ENCODE results near the gene PTPRR.

Gene PTPRR

GRCh38 chr12:70854881-70855568, 65.5 kb downstream of the PTPRR start:
- Histone ChIP-seq H3K4me2 (ENCODE audit: low read length) (no peak overlapping the region), H3K79me2 (ENCODE audit: control insufficient read depth, insufficient read depth, low read length, poor library complexity) (no peaks in the 10 kb centered on the region), H3K14ac (ENCODE audit: low read length) (no peak overlapping the region), H3K27me3 (ENCODE audit: insufficient read depth, low read length) (no peaks in the 10 kb centered on the region), H2BK5ac (ENCODE audit: low read depth, low read length, poor library complexity) (no peak overlapping the region), H3K9me3 (ENCODE audit: insufficient read depth, low read depth, low read length) (no peaks in the 10 kb centered on the region), H2BK12ac (ENCODE audit: low read length) (no peak overlapping the region), H2AK5ac (ENCODE audit: low read length) (no peak overlapping the region), H3K9ac (ENCODE audit: low read length) (no peak overlapping the region), H3K23ac (ENCODE audit: low read length) (no peak overlapping the region), H2AFZ (ENCODE audit: insufficient read depth, low read length, poor library complexity) (no peak overlapping the region), H3K79me1 (ENCODE audit: low read length) (no peaks in the 10 kb centered on the region), H3K18ac (ENCODE audit: low read length) (no peak overlapping the region), H3K4me3 (ENCODE audit: low read depth, low read length) (no peak overlapping the region), H3K27ac (ENCODE audit: low read depth, low read length) (no peak overlapping the region), H4K8ac (ENCODE audit: low read depth, low read length) (no peak overlapping the region), H3K36me3 (ENCODE audit: control insufficient read depth in 1 of 2, insufficient read depth in 2 of 2, low read length in 2 of 2) (no peaks in the 10 kb centered on the region), H3K4me1 (ENCODE audit: control insufficient read depth in 1 of 2, insufficient read depth in 2 of 2, low read length in 2 of 2) (no peaks in the 10 kb centered on the region), H3K4ac (ENCODE audit: low read depth, low read length) (no peak overlapping the region), H4K12ac (ENCODE audit: low read depth, low read length) (no peak overlapping the region), H2BK120ac (ENCODE audit: insufficient read depth, low read length, poor library complexity) (no peak overlapping the region), H4K91ac (ENCODE audit: low read depth, low read length) (no peak overlapping the region)
- no peak for DNase-seq
- no CpG with 5 or more reads among the region's 3 CpGs for WGBS (ENCODE audit: extremely low coverage, insufficient coverage, insufficient read length)

- no peak overlapping the region for H3K23ac ChIP-seq (ENCODE audit: low read length)
- H2BK5ac ChIP-seq (ENCODE audit: low read depth, low read length, poor library complexity) = no peak overlapping the region
- no peaks in the 10 kb centered on the region for H3K36me3 ChIP-seq (ENCODE audit: control insufficient read depth in 1 of 2, insufficient read depth in 2 of 2, low read length in 2 of 2)
- no CpG with 5 or more reads among the region's 3 CpGs for WGBS (ENCODE audit: extremely low coverage, insufficient coverage, insufficient read length)
- H3K4me1 ChIP-seq (ENCODE audit: control insufficient read depth in 1 of 2, insufficient read depth in 2 of 2, low read length in 2 of 2) = no peaks in the 10 kb centered on the region
- no peak overlapping the region for H4K8ac ChIP-seq (ENCODE audit: low read depth, low read length)
- H3K14ac ChIP-seq (ENCODE audit: low read length) = no peak overlapping the region
- H3K4me3 ChIP-seq (ENCODE audit: low read depth, low read length) = no peak overlapping the region
- no peak overlapping the region for H3K27ac ChIP-seq (ENCODE audit: low read depth, low read length)
- no peak overlapping the region for H2AFZ ChIP-seq (ENCODE audit: insufficient read depth, low read length, poor library complexity)
- H3K9ac ChIP-seq (ENCODE audit: low read length) = no peak overlapping the region
- no peak overlapping the region for H2AK5ac ChIP-seq (ENCODE audit: low read length)
- H3K9me3 ChIP-seq (ENCODE audit: insufficient read depth, low read depth, low read length) = no peaks in the 10 kb centered on the region
- DNase-seq = no peak
- no peak overlapping the region for H3K4ac ChIP-seq (ENCODE audit: low read depth, low read length)
- no peak overlapping the region for H3K4me2 ChIP-seq (ENCODE audit: low read length)
- no peak overlapping the region for H4K91ac ChIP-seq (ENCODE audit: low read depth, low read length)
- H2BK12ac ChIP-seq (ENCODE audit: low read length) = no peak overlapping the region
- H3K79me2 ChIP-seq (ENCODE audit: control insufficient read depth, insufficient read depth, low read length, poor library complexity) = no peaks in the 10 kb centered on the region
- H3K79me1 ChIP-seq (ENCODE audit: low read length) = no peaks in the 10 kb centered on the region
- no peak overlapping the region for H4K12ac ChIP-seq (ENCODE audit: low read depth, low read length)
- H3K18ac ChIP-seq (ENCODE audit: low read length) = no peak overlapping the region
- H3K27me3 ChIP-seq (ENCODE audit: insufficient read depth, low read length) = no peaks in the 10 kb centered on the region
- no peak overlapping the region for H2BK120ac ChIP-seq (ENCODE audit: insufficient read depth, low read length, poor library complexity)
Measured at GRCh38 chr12:70854138-70854537, 66.4 kb downstream of the PTPRR start.

- Histone ChIP-seq H4K12ac (ENCODE audit: low read depth, low read length) (no peak overlapping the region), H3K18ac (ENCODE audit: low read length) (no peak overlapping the region), H3K9me3 (ENCODE audit: insufficient read depth, low read depth, low read length) (no peaks in the 10 kb centered on the region), H3K27ac (ENCODE audit: low read depth, low read length) (no peak overlapping the region), H2AK5ac (ENCODE audit: low read length) (no peak overlapping the region), H3K23ac (ENCODE audit: low read length) (no peak overlapping the region), H3K79me1 (ENCODE audit: low read length) (no peaks in the 10 kb centered on the region), H3K4me3 (ENCODE audit: low read depth, low read length) (no peak overlapping the region), H2AFZ (ENCODE audit: insufficient read depth, low read length, poor library complexity) (no peak overlapping the region), H4K8ac (ENCODE audit: low read depth, low read length) (no peak overlapping the region), H4K91ac (ENCODE audit: low read depth, low read length) (no peak overlapping the region), H3K36me3 (ENCODE audit: control insufficient read depth in 1 of 2, insufficient read depth in 2 of 2, low read length in 2 of 2) (no peaks in the 10 kb centered on the region), H3K4ac (ENCODE audit: low read depth, low read length) (no peak overlapping the region), H2BK12ac (ENCODE audit: low read length) (no peak overlapping the region), H2BK5ac (ENCODE audit: low read depth, low read length, poor library complexity) (no peak overlapping the region), H3K27me3 (ENCODE audit: insufficient read depth, low read length) (no peaks in the 10 kb centered on the region), H3K14ac (ENCODE audit: low read length) (no peak overlapping the region), H2BK120ac (ENCODE audit: insufficient read depth, low read length, poor library complexity) (no peak overlapping the region), H3K4me1 (ENCODE audit: control insufficient read depth in 1 of 2, insufficient read depth in 2 of 2, low read length in 2 of 2) (no peaks in the 10 kb centered on the region), H3K9ac (ENCODE audit: low read length) (no peak overlapping the region), H3K4me2 (ENCODE audit: low read length) (no peak overlapping the region), H3K79me2 (ENCODE audit: control insufficient read depth, insufficient read depth, low read length, poor library complexity) (no peaks in the 10 kb centered on the region)
- peak in 1 of 2 donors; percentile 10 for DNase-seq
- no CpG with 5 or more reads among the region's 3 CpGs for WGBS (ENCODE audit: extremely low coverage, insufficient coverage, insufficient read length)
Measured at GRCh38 chr12:70853326-70853725, 67.2 kb downstream of the PTPRR start.

- H3K27me3 ChIP-seq (ENCODE audit: insufficient read depth, low read length) = no peaks in the 10 kb centered on the region
- no peak overlapping the region for H3K23ac ChIP-seq (ENCODE audit: low read length)
- H3K9me3 ChIP-seq (ENCODE audit: insufficient read depth, low read depth, low read length) = no peaks in the 10 kb centered on the region
- DNase-seq = no peak
- H3K4me1 ChIP-seq (ENCODE audit: control insufficient read depth in 1 of 2, insufficient read depth in 2 of 2, low read length in 2 of 2) = no peaks in the 10 kb centered on the region
- no peaks in the 10 kb centered on the region for H3K36me3 ChIP-seq (ENCODE audit: control insufficient read depth in 1 of 2, insufficient read depth in 2 of 2, low read length in 2 of 2)
- H2BK120ac ChIP-seq (ENCODE audit: insufficient read depth, low read length, poor library complexity) = no peak overlapping the region
- no peak overlapping the region for H3K18ac ChIP-seq (ENCODE audit: low read length)
- no peak overlapping the region for H3K14ac ChIP-seq (ENCODE audit: low read length)
- H3K79me1 ChIP-seq (ENCODE audit: low read length) = no peaks in the 10 kb centered on the region
- H3K9ac ChIP-seq (ENCODE audit: low read length) = no peak overlapping the region
- no peak overlapping the region for H4K12ac ChIP-seq (ENCODE audit: low read depth, low read length)
- no peak overlapping the region for H3K4me2 ChIP-seq (ENCODE audit: low read length)
- H4K8ac ChIP-seq (ENCODE audit: low read depth, low read length) = no peak overlapping the region
- no peak overlapping the region for H3K4ac ChIP-seq (ENCODE audit: low read depth, low read length)
- H4K91ac ChIP-seq (ENCODE audit: low read depth, low read length) = no peak overlapping the region
- H2BK5ac ChIP-seq (ENCODE audit: low read depth, low read length, poor library complexity) = no peak overlapping the region
- no peak overlapping the region for H3K4me3 ChIP-seq (ENCODE audit: low read depth, low read length)
- no peaks in the 10 kb centered on the region for H3K79me2 ChIP-seq (ENCODE audit: control insufficient read depth, insufficient read depth, low read length, poor library complexity)
- no peak overlapping the region for H3K27ac ChIP-seq (ENCODE audit: low read depth, low read length)
- no peak overlapping the region for H2AK5ac ChIP-seq (ENCODE audit: low read length)
- no peak overlapping the region for H2BK12ac ChIP-seq (ENCODE audit: low read length)
- H2AFZ ChIP-seq (ENCODE audit: insufficient read depth, low read length, poor library complexity) = no peak overlapping the region
- WGBS (ENCODE audit: extremely low coverage, insufficient coverage, insufficient read length) = no CpG with 5 or more reads among the region's 7 CpGs
Measured at GRCh38 chr12:70852416-70853150, 68.0 kb downstream of the PTPRR start.
